ENCODE results near the gene ABCG2. TPM values are rescaled to one million over a fixed set of nuclear protein-coding genes. Genes with fewer than 3 reads are reported as not detected.

The ABCG2 gene
- total RNA-seq, 1 experiment from 2014 or later, result 0.12 TPM

DNA sequence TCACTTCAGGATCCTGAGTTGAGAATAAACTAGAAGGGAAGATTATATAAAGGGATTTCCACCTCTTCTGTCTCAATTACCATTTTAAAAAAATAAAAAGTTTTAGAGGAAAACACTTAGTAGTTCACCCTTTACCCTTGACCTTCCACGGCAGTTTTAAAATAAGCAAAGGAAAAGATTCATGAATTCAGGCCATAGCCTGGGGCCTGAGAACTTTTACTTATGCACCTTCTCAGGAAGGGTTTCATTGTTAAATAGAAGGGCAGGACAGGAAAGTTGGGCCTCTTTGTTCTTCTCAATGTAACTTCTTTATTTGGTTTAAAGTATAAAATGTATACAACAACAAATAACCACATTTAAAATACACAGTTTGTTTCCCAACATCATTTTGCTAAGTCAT, 96.1 kb downstream of the ABCG2 start:
- intact Hi-C loops (cut with micrococcal nuclease), result no loop called here
- DNase-seq (ENCODE audit: unreplicated experiment), result no peak
- no TSS peak for BruUV-seq (replicated peaks)
- TF ChIP-seq, protein P1, sequence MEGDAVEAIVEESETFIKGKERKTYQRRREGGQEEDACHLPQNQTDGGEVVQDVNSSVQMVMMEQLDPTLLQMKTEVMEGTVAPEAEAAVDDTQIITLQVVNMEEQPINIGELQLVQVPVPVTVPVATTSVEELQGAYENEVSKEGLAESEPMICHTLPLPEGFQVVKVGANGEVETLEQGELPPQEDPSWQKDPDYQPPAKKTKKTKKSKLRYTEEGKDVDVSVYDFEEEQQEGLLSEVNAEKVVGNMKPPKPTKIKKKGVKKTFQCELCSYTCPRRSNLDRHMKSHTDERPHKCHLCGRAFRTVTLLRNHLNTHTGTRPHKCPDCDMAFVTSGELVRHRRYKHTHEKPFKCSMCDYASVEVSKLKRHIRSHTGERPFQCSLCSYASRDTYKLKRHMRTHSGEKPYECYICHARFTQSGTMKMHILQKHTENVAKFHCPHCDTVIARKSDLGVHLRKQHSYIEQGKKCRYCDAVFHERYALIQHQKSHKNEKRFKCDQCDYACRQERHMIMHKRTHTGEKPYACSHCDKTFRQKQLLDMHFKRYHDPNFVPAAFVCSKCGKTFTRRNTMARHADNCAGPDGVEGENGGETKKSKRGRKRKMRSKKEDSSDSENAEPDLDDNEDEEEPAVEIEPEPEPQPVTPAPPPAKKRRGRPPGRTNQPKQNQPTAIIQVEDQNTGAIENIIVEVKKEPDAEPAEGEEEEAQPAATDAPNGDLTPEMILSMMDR (IDR thresholded peaks at IDR 0.05; ENCODE audit: unreplicated experiment), result no peak
- CTCF ChIA-PET, result interaction anchor here (0.5 kb wide), 1 partner anchor 477 kb away, joined by 3 read pairs; no protein-coding TSS in a partner anchor
- H3K27ac Mint-ChIP-seq (ENCODE audit: low read depth, unreplicated experiment), result peak overlapping the region; percentile 16
- no peak overlapping the region for H3K4me3 Mint-ChIP-seq (ENCODE audit: unreplicated experiment)
- H3K4me1 Mint-ChIP-seq (ENCODE audit: insufficient read depth, unreplicated experiment), result no peaks in the 10 kb centered on the region
- no peaks in the 10 kb centered on the region for H3K27me3 Mint-ChIP-seq (ENCODE audit: insufficient read depth, unreplicated experiment)
- peaks cover 67% of the 10 kb centered on the region for H3K36me3 Mint-ChIP-seq (ENCODE audit: insufficient read depth, unreplicated experiment)
- POLR2A ChIA-PET, result interaction anchor here (0.5 kb wide), 1 partner anchor 1128 kb away, joined by 3 read pairs; the partner anchor contains the start of gene AFF1
- no peaks in the 10 kb centered on the region for H3K9me3 Mint-ChIP-seq (ENCODE audit: unreplicated experiment)

DNA sequence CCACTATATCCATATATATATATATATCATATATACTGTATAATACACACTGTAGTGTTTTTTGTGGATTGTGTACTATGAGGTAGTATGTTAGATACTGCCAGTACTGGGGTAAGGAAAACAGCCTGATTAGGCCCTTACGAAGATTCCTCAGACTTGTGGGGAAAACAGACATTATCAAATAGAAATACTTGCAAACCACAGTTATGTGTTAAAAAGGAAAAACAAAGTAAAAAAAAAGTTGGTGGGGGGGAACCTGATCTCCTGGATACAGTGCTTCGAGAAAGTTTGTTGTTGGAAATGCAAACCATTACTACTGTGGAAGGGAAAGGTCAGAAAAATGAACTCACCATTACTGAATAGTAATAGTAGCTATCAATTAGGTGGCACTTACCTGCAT, 98.0 kb downstream of the ABCG2 start:
- TF ChIP-seq, protein P1 (IDR thresholded peaks at IDR 0.05; ENCODE audit: unreplicated experiment), result no peak
- BruUV-seq (replicated peaks), result no TSS peak
- H3K36me3 Mint-ChIP-seq (ENCODE audit: insufficient read depth, unreplicated experiment), result peaks cover 66% of the 10 kb centered on the region
- H3K27me3 Mint-ChIP-seq (ENCODE audit: insufficient read depth, unreplicated experiment), result no peaks in the 10 kb centered on the region
- ChIA-PET CTCF (interaction anchor here (1.0 kb wide), 1 partner anchor 147 kb away, joined by 3 read pairs; no protein-coding TSS in a partner anchor), POLR2A (interaction anchor here (0.7 kb wide), 1 partner anchor 336 kb away, joined by 3 read pairs; no protein-coding TSS in a partner anchor)
- intact Hi-C loops (cut with micrococcal nuclease), result no loop called here
- no peak overlapping the region for H3K4me3 Mint-ChIP-seq (ENCODE audit: unreplicated experiment)
- DNase-seq (ENCODE audit: unreplicated experiment), result no peak
- H3K9me3 Mint-ChIP-seq (ENCODE audit: unreplicated experiment), result no peaks in the 10 kb centered on the region
- no peak overlapping the region for H3K27ac Mint-ChIP-seq (ENCODE audit: low read depth, unreplicated experiment)
- no peaks in the 10 kb centered on the region for H3K4me1 Mint-ChIP-seq (ENCODE audit: insufficient read depth, unreplicated experiment)

DNA sequence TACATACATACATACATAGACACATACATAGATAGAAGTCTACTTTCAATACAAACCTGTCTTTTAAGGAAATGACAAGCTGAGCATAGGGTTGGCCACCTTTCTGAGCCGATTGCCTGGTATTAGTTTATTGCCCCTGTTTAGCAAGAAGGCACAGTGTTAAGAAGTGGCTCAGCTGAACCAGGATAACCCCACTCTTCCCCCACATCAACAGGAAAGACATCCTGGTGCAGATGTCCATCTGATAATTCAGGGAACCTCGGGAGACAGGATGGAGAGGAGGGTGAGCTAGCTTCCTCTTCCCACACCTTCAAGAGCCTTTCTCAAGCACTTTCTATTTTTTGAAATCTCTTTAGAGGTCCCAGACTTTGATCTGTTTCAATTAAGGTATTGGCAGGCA, 98.7 kb downstream of the ABCG2 start:
- TF ChIP-seq, protein P1 (IDR thresholded peaks at IDR 0.05; ENCODE audit: unreplicated experiment), result no peak
- no peaks in the 10 kb centered on the region for H3K9me3 Mint-ChIP-seq (ENCODE audit: unreplicated experiment)
- no peak for DNase-seq (ENCODE audit: unreplicated experiment)
- no peak overlapping the region for H3K4me3 Mint-ChIP-seq (ENCODE audit: unreplicated experiment)
- POLR2A ChIA-PET, result no interaction called here
- BruUV-seq (replicated peaks), result no TSS peak
- intact Hi-C loops (cut with micrococcal nuclease), result no loop called here
- no peak overlapping the region for H3K27ac Mint-ChIP-seq (ENCODE audit: low read depth, unreplicated experiment)
- CTCF ChIA-PET, result interaction anchor here (0.6 to 1.9 kb wide), 5 partner anchors 11 to 152 kb away, joined by 3 to 6 read pairs (median 4); no protein-coding TSS in a partner anchor
- H3K36me3 Mint-ChIP-seq (ENCODE audit: insufficient read depth, unreplicated experiment), result peaks cover 68% of the 10 kb centered on the region
- no peaks in the 10 kb centered on the region for H3K4me1 Mint-ChIP-seq (ENCODE audit: insufficient read depth, unreplicated experiment)
- no peaks in the 10 kb centered on the region for H3K27me3 Mint-ChIP-seq (ENCODE audit: insufficient read depth, unreplicated experiment)

DNA sequence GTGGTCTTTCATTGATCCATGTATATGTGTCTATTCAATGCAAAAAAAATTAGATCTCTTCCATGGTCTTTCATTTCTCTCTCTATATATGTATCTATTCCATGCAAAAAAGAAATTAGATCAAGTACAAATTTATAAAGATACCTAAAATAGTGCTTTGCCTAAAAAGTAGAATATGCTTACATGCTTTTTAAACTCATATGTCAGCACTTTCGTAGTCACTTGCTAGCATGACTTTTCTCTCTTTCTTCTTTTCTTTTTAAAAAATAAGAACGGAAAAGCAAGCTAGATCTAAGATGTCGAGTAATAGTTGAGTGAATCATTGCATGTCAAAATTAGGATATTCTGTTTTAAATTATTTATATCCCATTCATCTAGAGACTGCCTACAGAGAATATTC, 100.1 kb downstream of the ABCG2 start:
- intact Hi-C loops (cut with micrococcal nuclease), result no loop called here
- CTCF ChIA-PET, result interaction anchor here (1.6 to 2.0 kb wide), 3 partner anchors 10 to 153 kb away, joined by 4 to 7 read pairs (median 5); no protein-coding TSS in a partner anchor
- TF ChIP-seq, protein P1 (IDR thresholded peaks at IDR 0.05; ENCODE audit: unreplicated experiment), result no peak
- no peak overlapping the region for H3K4me3 Mint-ChIP-seq (ENCODE audit: unreplicated experiment)
- no peak for DNase-seq (ENCODE audit: unreplicated experiment)
- BruUV-seq (replicated peaks), result no TSS peak
- H3K27ac Mint-ChIP-seq (ENCODE audit: low read depth, unreplicated experiment), result no peak overlapping the region
- H3K36me3 Mint-ChIP-seq (ENCODE audit: insufficient read depth, unreplicated experiment), result peaks cover 62% of the 10 kb centered on the region
- H3K9me3 Mint-ChIP-seq (ENCODE audit: unreplicated experiment), result no peaks in the 10 kb centered on the region
- H3K4me1 Mint-ChIP-seq (ENCODE audit: insufficient read depth, unreplicated experiment), result no peaks in the 10 kb centered on the region
- POLR2A ChIA-PET, result interaction anchor here (1.1 to 1.7 kb wide), 3 partner anchors 10 to 380 kb away, joined by 3 to 5 read pairs (median 4); no protein-coding TSS in a partner anchor
- no peaks in the 10 kb centered on the region for H3K27me3 Mint-ChIP-seq (ENCODE audit: insufficient read depth, unreplicated experiment)
